ENCODE measurements around the gene DHRS12.

DHRS12 gene

GRCh38 chr13:51724721-51725120 is 79.2 kb downstream of the DHRS12 start:
- Histone ChIP-seq H3K23ac (ENCODE audit: low read depth, low read length, poor library complexity) (no peak overlapping the region), H3K27ac (replicated peaks; ENCODE audit: low read length) (no peak overlapping the region), H3K4me1 (ENCODE audit: control insufficient read depth in 2 of 2, insufficient read depth in 1 of 2, low read depth in 1 of 2, low read length in 2 of 2) (peaks cover 4 to 8% of the 10 kb centered on the region in 2 donors), H2BK5ac (ENCODE audit: low read length) (no peak overlapping the region), H3K36me3 (replicated peaks in 1 of 2; ENCODE audit: control insufficient read depth in 2 of 2, insufficient read depth in 2 of 2, low read length in 2 of 2) (peaks cover 2 to 18% of the 10 kb centered on the region in 2 donors), H4K8ac (ENCODE audit: low read depth, low read length) (no peak overlapping the region), H2BK12ac (ENCODE audit: low read length) (no peak overlapping the region), H3K18ac (ENCODE audit: low read length) (no peak overlapping the region), H3K4ac (ENCODE audit: low read length) (no peak overlapping the region), H2BK15ac (ENCODE audit: low read length) (no peak overlapping the region), H3K14ac (ENCODE audit: low read length) (no peak overlapping the region), H4K91ac (ENCODE audit: low read depth, low read length, poor library complexity) (no peak overlapping the region), H3K4me3 (ENCODE audit: low read length in 2 of 2) (no peak overlapping the region), H3K27me3 (ENCODE audit: control insufficient read depth in 3 of 3, insufficient read depth in 3 of 3, low read depth in 1 of 3, low read length in 3 of 3) (no peaks in the 10 kb centered on the region), H2BK120ac (ENCODE audit: low read depth, low read length) (no peak overlapping the region), H3K4me2 (ENCODE audit: insufficient read depth, low read length, poor library complexity, severe bottlenecking) (no peak overlapping the region), H3K79me1 (ENCODE audit: low read depth, low read length) (no peaks in the 10 kb centered on the region), H2AFZ (ENCODE audit: low read length) (no peak overlapping the region), H3K9me3 (replicated peaks in 1 of 2; ENCODE audit: control insufficient read depth in 2 of 2, insufficient read depth in 1 of 2, low read depth in 1 of 2, low read length in 2 of 2) (peaks cover 0 to 1% of the 10 kb centered on the region in 2 donors), H3K9ac (ENCODE audit: low read depth, low read length, poor library complexity) (no peak overlapping the region), H2AK5ac (ENCODE audit: low read depth, low read length) (no peak overlapping the region)
- no peak for DNase-seq (ENCODE audit: low spot score)

DNA sequence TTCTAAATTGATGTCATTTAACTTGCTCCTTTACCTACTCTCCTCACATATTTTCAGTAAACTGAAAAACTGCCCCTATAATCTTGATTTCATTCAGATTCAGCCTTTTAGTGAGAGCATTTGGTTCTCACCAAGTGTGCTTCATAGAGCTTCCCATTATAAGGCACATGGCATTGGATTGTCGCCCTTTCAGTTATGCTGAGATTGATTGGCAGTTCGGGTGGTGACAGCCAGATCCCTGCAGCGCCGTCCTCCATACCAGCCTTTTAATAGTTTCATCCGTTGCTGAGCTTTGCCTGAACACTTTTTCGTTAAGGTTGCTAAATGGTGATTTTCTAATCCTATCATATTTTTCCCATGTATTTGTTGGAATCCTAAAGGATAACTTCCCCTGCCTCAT is 80.4 kb downstream of the DHRS12 start:
- H3K79me1 ChIP-seq (ENCODE audit: low read depth, low read length), result no peaks in the 10 kb centered on the region
- H2BK5ac ChIP-seq (ENCODE audit: low read length), result no peak overlapping the region
- no peak overlapping the region for H3K18ac ChIP-seq (ENCODE audit: low read length)
- H3K27me3 ChIP-seq (ENCODE audit: control insufficient read depth in 3 of 3, insufficient read depth in 3 of 3, low read depth in 1 of 3, low read length in 3 of 3), result no peaks in the 10 kb centered on the region
- no peak overlapping the region for H3K9ac ChIP-seq (ENCODE audit: low read depth, low read length, poor library complexity)
- H2AK5ac ChIP-seq (ENCODE audit: low read depth, low read length), result no peak overlapping the region
- peaks cover 0 to 6% of the 10 kb centered on the region in 2 donors for H3K4me1 ChIP-seq (ENCODE audit: control insufficient read depth in 2 of 2, insufficient read depth in 1 of 2, low read depth in 1 of 2, low read length in 2 of 2)
- H3K4me2 ChIP-seq (ENCODE audit: insufficient read depth, low read length, poor library complexity, severe bottlenecking), result no peak overlapping the region
- no peak overlapping the region for H3K4ac ChIP-seq (ENCODE audit: low read length)
- no peak for DNase-seq (ENCODE audit: low spot score)
- no peak overlapping the region for H3K23ac ChIP-seq (ENCODE audit: low read depth, low read length, poor library complexity)
- H3K14ac ChIP-seq (ENCODE audit: low read length), result no peak overlapping the region
- H4K91ac ChIP-seq (ENCODE audit: low read depth, low read length, poor library complexity), result no peak overlapping the region
- no peak overlapping the region for H4K8ac ChIP-seq (ENCODE audit: low read depth, low read length)
- H2AFZ ChIP-seq (ENCODE audit: low read length), result no peak overlapping the region
- no peak overlapping the region for H2BK15ac ChIP-seq (ENCODE audit: low read length)
- H3K36me3 ChIP-seq (replicated peaks in 1 of 2; ENCODE audit: control insufficient read depth in 2 of 2, insufficient read depth in 2 of 2, low read length in 2 of 2), result peaks cover 2 to 18% of the 10 kb centered on the region in 2 donors
- no peak overlapping the region for H3K27ac ChIP-seq (replicated peaks; ENCODE audit: low read length)
- H3K9me3 ChIP-seq (replicated peaks in 1 of 2; ENCODE audit: control insufficient read depth in 2 of 2, insufficient read depth in 1 of 2, low read depth in 1 of 2, low read length in 2 of 2), result peaks cover 0 to 1% of the 10 kb centered on the region in 2 donors
- H2BK12ac ChIP-seq (ENCODE audit: low read length), result no peak overlapping the region
- H2BK120ac ChIP-seq (ENCODE audit: low read depth, low read length), result no peak overlapping the region
- no CpG with 5 or more reads among the region's 6 CpGs for WGBS, 2 donors (ENCODE audit: extremely low coverage in 2 of 2, insufficient read length in 2 of 2, insufficient replicate concordance in 1 of 2)
- no peak overlapping the region for H3K4me3 ChIP-seq (ENCODE audit: low read length in 2 of 2)

- no CpG with 5 or more reads among the region's 3 CpGs for WGBS, 2 donors (ENCODE audit: extremely low coverage in 2 of 2, insufficient read length in 2 of 2, insufficient replicate concordance in 1 of 2)
- H3K4ac ChIP-seq (ENCODE audit: low read length), result no peak overlapping the region
Observed at GRCh38 chr13:51721496-51721895, 82.5 kb downstream of the DHRS12 start.

GRCh38 chr13:51719394-51719793 is 84.6 kb downstream of the DHRS12 start:
- Histone ChIP-seq H3K27me3 (ENCODE audit: control insufficient read depth in 3 of 3, insufficient read depth in 3 of 3, low read depth in 1 of 3, low read length in 3 of 3) (no peaks in the 10 kb centered on the region), H4K8ac (ENCODE audit: low read depth, low read length) (no peak overlapping the region), H2BK5ac (ENCODE audit: low read length) (no peak overlapping the region), H3K9me3 (replicated peaks in 1 of 2; ENCODE audit: control insufficient read depth in 2 of 2, insufficient read depth in 1 of 2, low read depth in 1 of 2, low read length in 2 of 2) (no peaks in the 10 kb centered on the region), H2AFZ (ENCODE audit: low read length) (no peak overlapping the region), H2BK12ac (ENCODE audit: low read length) (no peak overlapping the region), H4K91ac (ENCODE audit: low read depth, low read length, poor library complexity) (no peak overlapping the region), H3K4me2 (ENCODE audit: insufficient read depth, low read length, poor library complexity, severe bottlenecking) (no peak overlapping the region), H3K79me1 (ENCODE audit: low read depth, low read length) (no peaks in the 10 kb centered on the region), H3K4me3 (ENCODE audit: low read length in 2 of 2) (no peak overlapping the region), H3K4ac (ENCODE audit: low read length) (no peak overlapping the region), H3K14ac (ENCODE audit: low read length) (no peak overlapping the region), H3K36me3 (replicated peaks in 1 of 2; ENCODE audit: control insufficient read depth in 2 of 2, insufficient read depth in 2 of 2, low read length in 2 of 2) (peaks cover 1 to 7% of the 10 kb centered on the region in 2 donors), H2BK15ac (ENCODE audit: low read length) (no peak overlapping the region), H3K23ac (ENCODE audit: low read depth, low read length, poor library complexity) (no peak overlapping the region), H3K18ac (ENCODE audit: low read length) (no peak overlapping the region), H2AK5ac (ENCODE audit: low read depth, low read length) (no peak overlapping the region), H3K9ac (ENCODE audit: low read depth, low read length, poor library complexity) (no peak overlapping the region), H2BK120ac (ENCODE audit: low read depth, low read length) (no peak overlapping the region), H3K27ac (replicated peaks; ENCODE audit: low read length) (no peak overlapping the region), H3K4me1 (ENCODE audit: control insufficient read depth in 2 of 2, insufficient read depth in 1 of 2, low read depth in 1 of 2, low read length in 2 of 2) (no peaks in the 10 kb centered on the region)
- no CpG with 5 or more reads among the region's 1 CpG for WGBS, 2 donors (ENCODE audit: extremely low coverage in 2 of 2, insufficient read length in 2 of 2, insufficient replicate concordance in 1 of 2)
- no peak for DNase-seq (ENCODE audit: low spot score)

More at GRCh38 chr13:51721496-51721895, 82.5 kb downstream of the DHRS12 start:
- H3K9me3 ChIP-seq (replicated peaks in 1 of 2; ENCODE audit: control insufficient read depth in 2 of 2, insufficient read depth in 1 of 2, low read depth in 1 of 2, low read length in 2 of 2), result no peaks in the 10 kb centered on the region
- no peak overlapping the region for H3K27ac ChIP-seq (replicated peaks; ENCODE audit: low read length)
- no peaks in the 10 kb centered on the region for H3K27me3 ChIP-seq (ENCODE audit: control insufficient read depth in 3 of 3, insufficient read depth in 3 of 3, low read depth in 1 of 3, low read length in 3 of 3)
- H2BK15ac ChIP-seq (ENCODE audit: low read length), result no peak overlapping the region
- no peak overlapping the region for H3K4me2 ChIP-seq (ENCODE audit: insufficient read depth, low read length, poor library complexity, severe bottlenecking)
- no peak overlapping the region for H3K4me3 ChIP-seq (ENCODE audit: low read length in 2 of 2)
- no peak overlapping the region for H2BK5ac ChIP-seq (ENCODE audit: low read length)
- no peaks in the 10 kb centered on the region for H3K79me1 ChIP-seq (ENCODE audit: low read depth, low read length)
- no peak overlapping the region for H4K91ac ChIP-seq (ENCODE audit: low read depth, low read length, poor library complexity)
- no peaks in the 10 kb centered on the region for H3K4me1 ChIP-seq (ENCODE audit: control insufficient read depth in 2 of 2, insufficient read depth in 1 of 2, low read depth in 1 of 2, low read length in 2 of 2)
- no peak overlapping the region for H2BK120ac ChIP-seq (ENCODE audit: low read depth, low read length)
- H3K36me3 ChIP-seq (replicated peaks in 1 of 2; ENCODE audit: control insufficient read depth in 2 of 2, insufficient read depth in 2 of 2, low read length in 2 of 2), result peaks cover 0 to 7% of the 10 kb centered on the region in 2 donors
- DNase-seq (ENCODE audit: low spot score), result no peak
- no peak overlapping the region for H4K8ac ChIP-seq (ENCODE audit: low read depth, low read length)
- H3K9ac ChIP-seq (ENCODE audit: low read depth, low read length, poor library complexity), result no peak overlapping the region
- H2AFZ ChIP-seq (ENCODE audit: low read length), result no peak overlapping the region
- H2AK5ac ChIP-seq (ENCODE audit: low read depth, low read length), result no peak overlapping the region
- no peak overlapping the region for H3K14ac ChIP-seq (ENCODE audit: low read length)
- no peak overlapping the region for H2BK12ac ChIP-seq (ENCODE audit: low read length)
- H3K23ac ChIP-seq (ENCODE audit: low read depth, low read length, poor library complexity), result no peak overlapping the region
- no peak overlapping the region for H3K18ac ChIP-seq (ENCODE audit: low read length)

All from neuronal stem cell (in vitro differentiated cells).